ENCODE results near the gene SCARF2. TPM values are rescaled to one million over a fixed set of nuclear protein-coding genes. Genes with fewer than 3 reads are reported as not detected.

SCARF2 gene
- polyA plus RNA-seq, result 3.4 and 5.0 TPM in 2 replicates
- 1.9 and 2.9 TPM in 2 replicates for polyA minus RNA-seq

- Histone ChIP-seq H2AFZ (ENCODE audit: low read depth, low read length) (no peak within 1 kb of the TSS), H3K9ac (ENCODE audit: low read length) (peak within 1 kb of the TSS; percentile 12), H3K27me3 (ENCODE audit: insufficient read depth, low read depth, low read length) (peaks cover 52% of the 10 kb centered on the region), H3K27ac (ENCODE audit: low read length) (no peak within 1 kb of the TSS), H3K4me3 (ENCODE audit: low read length) (peak within 1 kb of the TSS; percentile 60), H3K9me3 (ENCODE audit: low read length) (no peaks in the 10 kb centered on the region), H3F3A (ENCODE audit: insufficient read depth, low read length, poor library complexity, severe bottlenecking) (no peaks in the 10 kb centered on the region), H3K36me3 (ENCODE audit: insufficient read depth, low read length) (no peaks in the 10 kb centered on the region), H3K4me2 (ENCODE audit: low read length) (no peak within 1 kb of the TSS), H3K9me2 (ENCODE audit: insufficient read depth, low read length) (no peaks in the 10 kb centered on the region), H3K79me2 (replicated peaks; ENCODE audit: insufficient read depth, low read length) (no peaks in the 10 kb centered on the region), H4K20me1 (ENCODE audit: insufficient read depth) (peaks cover 5% of the 10 kb centered on the region)
- TF ChIP-seq SMC3 (conservative IDR thresholded peaks at IDR 0.05; ENCODE audit: poor library complexity) (no peak), RAD21 (conservative IDR thresholded peaks at IDR 0.05) (no peak), REST (IDR thresholded peaks at IDR 0.05; ENCODE audit: borderline replicate concordance) (no peak), EZH2 (IDR thresholded peaks at IDR 0.05; ENCODE audit: borderline replicate concordance, insufficient read depth, low read length, poor library complexity, severe bottlenecking) (peak; percentile 77)
These were observed at the start of gene SCARF2 for GRCh38 chr22:20437613-20438426. SCARF2 (minus strand) TSS chr22:20437825; CDS start chr22:20437754, 71 bp downstream.

GRCh38 chr22:20486229-20486628 lies 48.6 kb upstream of the SCARF2 start:
- TF ChIP-seq MXI1 (conservative IDR thresholded peaks at IDR 0.05; ENCODE audit: poor library complexity, severe bottlenecking) (no peak), CTCF (IDR thresholded peaks at IDR 0.05; ENCODE audit: poor library complexity, severe bottlenecking) (no peak), SMC3 (conservative IDR thresholded peaks at IDR 0.05; ENCODE audit: poor library complexity) (no peak), POLR2AphosphoS5 (IDR thresholded peaks at IDR 0.05) (no peak), RAD21 (conservative IDR thresholded peaks at IDR 0.05) (no peak), REST (IDR thresholded peaks at IDR 0.05; ENCODE audit: borderline replicate concordance) (no peak), EP300 (conservative IDR thresholded peaks at IDR 0.05; ENCODE audit: poor library complexity, severe bottlenecking) (no peak)
- Histone ChIP-seq H3K27ac (ENCODE audit: low read length) (no peak overlapping the region), H3K4me2 (ENCODE audit: low read length) (no peak overlapping the region), H3K27me3 (ENCODE audit: insufficient read depth, low read depth, low read length) (no peaks in the 10 kb centered on the region), H3K4me3 (ENCODE audit: low read length) (no peak overlapping the region), H3K9ac (ENCODE audit: low read length) (no peak overlapping the region), H2AFZ (ENCODE audit: low read depth, low read length) (no peak overlapping the region), H3K9me2 (ENCODE audit: insufficient read depth, low read length) (no peaks in the 10 kb centered on the region), H4K20me1 (ENCODE audit: insufficient read depth) (no peaks in the 10 kb centered on the region), H3K9me3 (ENCODE audit: low read length) (no peaks in the 10 kb centered on the region), H3K79me2 (replicated peaks; ENCODE audit: insufficient read depth, low read length) (peaks cover 12% of the 10 kb centered on the region), H3F3A (ENCODE audit: insufficient read depth, low read length, poor library complexity, severe bottlenecking) (no peaks in the 10 kb centered on the region), H3K36me3 (ENCODE audit: insufficient read depth, low read length) (no peaks in the 10 kb centered on the region)

Data from neural cell (in vitro differentiated cells).